Smooth muscle cell (in vitro differentiated cells): ENCODE data around the gene MCCC1. TPM values are rescaled to one million over a fixed set of nuclear protein-coding genes. Genes with fewer than 3 reads are reported as not detected.

ENCODE experiments used
- DNase-seq: peaks from one replicate; lab custom pipeline; 2025; ENCODE audit not compliant: unreplicated experiment; lab: John Stamatoyannopoulos, UW
- H2AFZ ChIP-seq: fragments of 200-600 bp; sonication (generic); 2 replicates; pipeline ENCODE4 v1.6.0; 2016; ENCODE audit warnings: antibody characterized with exemption, low read depth, mild to moderate bottlenecking
- H3F3A ChIP-seq: fragments of 200-600 bp; sonication (generic); 2 replicates; pipeline ENCODE4 v1.6.0; 2017; ENCODE audit warnings: antibody characterized with exemption, low read depth
- H3K27ac ChIP-seq: fragments of 200-600 bp; sonication (generic); 2 replicates; pipeline ENCODE4 v1.5.1; 2016; ENCODE audit warnings: low read depth, mild to moderate bottlenecking
- H3K27me3 ChIP-seq: fragments of 200-600 bp; sonication (generic); 2 replicates; pipeline ENCODE4 v1.6.1; 2016; ENCODE audit warnings: low read depth, mild to moderate bottlenecking
- H3K36me3 ChIP-seq: fragments of 200-600 bp; sonication (generic); 2 replicates; pipeline ENCODE4 v1.5.1; 2016; ENCODE audit warnings: low read depth
- H3K4me1 ChIP-seq: fragments of 200-600 bp; sonication (generic); 2 replicates; pipeline ENCODE4 v1.5.1; 2016; ENCODE audit warnings: low read depth
- H3K4me2 ChIP-seq: fragments of 200-600 bp; sonication (generic); 2 replicates; pipeline ENCODE4 v1.6.0; 2016; ENCODE audit warnings: mild to moderate bottlenecking
- H3K4me3 ChIP-seq: fragments of 200-600 bp; sonication (generic); 2 replicates; pipeline ENCODE4 v1.5.1; 2016; ENCODE audit warnings: mild to moderate bottlenecking
- H3K79me2 ChIP-seq: fragments of 200-600 bp; sonication (generic); 2 replicates; pipeline ENCODE4 v1.6.0; 2016; ENCODE audit warnings: low read depth, mild to moderate bottlenecking
- H3K9ac ChIP-seq: fragments of 200-600 bp; sonication (generic); 2 replicates; pipeline ENCODE4 v1.6.0; 2016; ENCODE audit warnings: low read depth
- H3K9me3 ChIP-seq: fragments of 200-600 bp; sonication (generic); replicated peaks from 2 replicates; pipeline ENCODE4 v1.5.1; 2016; ENCODE audit warnings: low read depth
- H4K20me1 ChIP-seq: fragments of 200-600 bp; sonication (generic); 2 replicates; pipeline ENCODE4 v1.6.0; 2016; ENCODE audit warnings: low read depth
- WGBS: methylation state at CpG from one replicate; pipeline ENCODE4 v1.1.7; 2016; ENCODE audit warnings: low lambda C conversion rate; 5-methylcytosine and 5-hydroxymethylcytosine counted together
- polyA plus RNA-seq: library from polyadenylated mRNA; unstranded; fragments of >200 nt; fragmentation: Nextera tagmentation; extraction: Ambion mirVana; gene quantifications from 2 replicates; pipeline ENCODE4 v1.2.1, GENCODE V29; 2016
- total RNA-seq: library from RNA; depleted of rRNA; stranded (reverse); fragments of >200 nt; gene quantifications from 2 replicates; pipeline ENCODE4 v1.2.3, GENCODE V29; 2014
- TF ChIP-seq, protein P1 (sequence below): fragments of 200-600 bp; sonication (generic); IDR thresholded peaks from 2 replicates; pipeline ENCODE4 v1.5.1; 2017; ENCODE audit warnings: borderline replicate concordance, mild to moderate bottlenecking, antibody characterized with exemption; ENCODE audit not compliant: insufficient read depth, poor library complexity, severe bottlenecking

MCCC1 gene
- total and polyA plus RNA-seq, 2 experiments from 2014 or later, result 10.4 to 12.1 TPM

DNA sequence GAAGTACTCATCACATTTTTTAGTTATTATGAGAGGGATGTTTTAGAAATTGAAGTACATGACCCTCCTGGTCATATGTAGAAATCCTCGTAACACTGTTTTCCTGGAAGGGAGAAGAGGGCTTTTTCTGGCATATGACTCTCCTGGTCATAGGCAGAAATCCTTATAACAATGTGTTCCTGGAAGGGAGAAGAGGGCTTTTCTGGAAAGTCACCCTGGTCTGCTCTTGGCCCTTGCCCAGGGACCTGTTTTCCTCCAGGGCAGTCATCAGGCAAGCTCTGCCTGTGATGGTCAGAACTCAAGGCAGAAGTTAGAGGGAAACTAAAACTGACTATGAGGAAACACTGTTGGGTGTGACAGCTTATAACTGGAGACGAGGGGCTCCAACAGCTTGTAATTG is 35.5 kb upstream of the MCCC1 start:
- TF ChIP-seq, protein P1, sequence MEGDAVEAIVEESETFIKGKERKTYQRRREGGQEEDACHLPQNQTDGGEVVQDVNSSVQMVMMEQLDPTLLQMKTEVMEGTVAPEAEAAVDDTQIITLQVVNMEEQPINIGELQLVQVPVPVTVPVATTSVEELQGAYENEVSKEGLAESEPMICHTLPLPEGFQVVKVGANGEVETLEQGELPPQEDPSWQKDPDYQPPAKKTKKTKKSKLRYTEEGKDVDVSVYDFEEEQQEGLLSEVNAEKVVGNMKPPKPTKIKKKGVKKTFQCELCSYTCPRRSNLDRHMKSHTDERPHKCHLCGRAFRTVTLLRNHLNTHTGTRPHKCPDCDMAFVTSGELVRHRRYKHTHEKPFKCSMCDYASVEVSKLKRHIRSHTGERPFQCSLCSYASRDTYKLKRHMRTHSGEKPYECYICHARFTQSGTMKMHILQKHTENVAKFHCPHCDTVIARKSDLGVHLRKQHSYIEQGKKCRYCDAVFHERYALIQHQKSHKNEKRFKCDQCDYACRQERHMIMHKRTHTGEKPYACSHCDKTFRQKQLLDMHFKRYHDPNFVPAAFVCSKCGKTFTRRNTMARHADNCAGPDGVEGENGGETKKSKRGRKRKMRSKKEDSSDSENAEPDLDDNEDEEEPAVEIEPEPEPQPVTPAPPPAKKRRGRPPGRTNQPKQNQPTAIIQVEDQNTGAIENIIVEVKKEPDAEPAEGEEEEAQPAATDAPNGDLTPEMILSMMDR, result no peak

DNA sequence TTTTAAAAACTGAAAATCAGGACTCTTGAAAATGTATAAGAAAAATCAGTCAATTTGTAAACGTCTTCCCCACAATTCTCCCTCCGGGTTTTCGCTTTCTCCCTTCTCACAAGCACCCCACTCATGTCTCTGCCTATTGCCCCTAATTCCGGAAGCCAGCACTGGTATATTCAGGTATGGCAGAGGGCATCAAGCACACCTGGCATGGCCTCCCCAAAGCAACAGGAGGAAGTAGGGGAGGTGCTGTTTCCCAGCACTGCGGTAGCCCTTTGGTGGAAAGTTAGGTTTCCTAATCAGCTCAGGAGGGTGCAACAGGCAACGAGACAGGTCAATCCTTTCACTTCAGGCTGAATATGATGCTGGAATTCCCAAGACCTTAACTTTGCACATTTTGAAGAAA is 33.1 kb upstream of the MCCC1 start:
- 54% methylated on average over 6 of the region's 6 CpGs for WGBS
- Histone ChIP-seq H4K20me1 (no peaks in the 10 kb centered on the region), H3K36me3 (no peaks in the 10 kb centered on the region), H3K79me2 (no peaks in the 10 kb centered on the region), H3K27ac (no peak overlapping the region), H2AFZ (no peak overlapping the region), H3K9me3 (no peaks in the 10 kb centered on the region), H3F3A (no peaks in the 10 kb centered on the region), H3K4me1 (no peaks in the 10 kb centered on the region), H3K4me3 (no peak overlapping the region), H3K27me3 (peaks cover 5% of the 10 kb centered on the region), H3K9ac (no peak overlapping the region), H3K4me2 (no peak overlapping the region)
- TF ChIP-seq, protein P1, result no peak
- no peak for DNase-seq

More for the DNA sequence above, 35.5 kb upstream of the MCCC1 start:
- DNase-seq, result no peak
- no peak overlapping the region for H3K4me2 ChIP-seq
- no peaks in the 10 kb centered on the region for H3K9me3 ChIP-seq
- H3K79me2 ChIP-seq, result no peaks in the 10 kb centered on the region
- H3K4me3 ChIP-seq, result no peak overlapping the region
- H3F3A ChIP-seq, result no peaks in the 10 kb centered on the region
- no peaks in the 10 kb centered on the region for H3K4me1 ChIP-seq
- no peaks in the 10 kb centered on the region for H3K36me3 ChIP-seq
- H2AFZ ChIP-seq, result no peak overlapping the region
- no peaks in the 10 kb centered on the region for H4K20me1 ChIP-seq
- H3K9ac ChIP-seq, result no peak overlapping the region
- peaks cover 5% of the 10 kb centered on the region for H3K27me3 ChIP-seq
- no peak overlapping the region for H3K27ac ChIP-seq
- WGBS, result 89% methylated on average over 2 of the region's 2 CpGs

DNA sequence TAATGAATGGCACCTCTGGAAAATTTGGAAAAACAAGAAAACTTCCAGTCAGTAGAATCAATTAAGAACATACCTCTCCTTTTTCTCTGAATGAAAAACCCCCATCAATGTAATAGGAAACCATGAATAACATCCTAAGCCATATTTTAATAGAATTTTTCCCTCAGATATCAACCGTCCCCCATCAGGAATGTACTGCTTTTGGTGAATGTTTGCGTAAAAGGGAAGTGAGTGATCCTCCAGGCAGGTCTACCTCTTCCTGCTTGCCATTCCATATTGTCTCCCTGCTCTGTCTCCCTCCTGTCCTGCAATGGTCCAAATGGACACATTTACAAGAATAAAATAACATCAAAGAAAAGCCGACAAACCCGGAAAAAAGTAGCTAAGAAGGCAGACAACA is 32.4 kb upstream of the MCCC1 start:
- DNase-seq, result no peak

DNA sequence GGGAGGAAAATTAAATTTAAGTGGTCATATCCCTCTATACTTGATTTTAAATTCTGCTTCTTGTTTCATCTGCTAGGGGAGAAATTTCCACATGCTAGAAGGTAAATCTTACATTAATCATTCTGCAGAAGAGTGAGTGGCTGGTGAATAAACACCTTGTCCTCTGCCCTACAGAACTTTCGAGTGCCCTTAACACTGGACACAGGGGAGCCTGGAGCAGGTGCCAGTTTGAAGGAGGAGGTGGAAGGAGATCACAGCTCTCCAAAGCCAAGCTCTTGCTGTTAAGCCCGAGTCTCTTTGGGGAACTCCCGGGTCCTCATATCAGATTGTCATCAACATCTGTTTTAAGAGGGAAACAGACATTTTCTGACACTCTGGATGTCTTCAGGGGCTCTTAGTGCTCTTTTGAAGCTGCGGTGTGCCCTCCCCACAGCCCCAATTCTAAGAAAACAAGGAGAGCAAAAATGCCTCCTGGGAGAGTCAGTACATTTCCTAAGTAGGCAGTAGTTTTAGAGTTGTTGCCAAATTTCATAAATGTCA is 32.0 kb upstream of the MCCC1 start:
- Histone ChIP-seq H3K4me1 (no peaks in the 10 kb centered on the region), H2AFZ (no peak overlapping the region), H3K9ac (no peak overlapping the region), H3K27me3 (peaks cover 5% of the 10 kb centered on the region), H3K36me3 (no peaks in the 10 kb centered on the region), H3K4me3 (no peak overlapping the region), H4K20me1 (no peaks in the 10 kb centered on the region), H3K4me2 (no peak overlapping the region), H3K9me3 (no peaks in the 10 kb centered on the region), H3F3A (no peaks in the 10 kb centered on the region), H3K79me2 (no peaks in the 10 kb centered on the region), H3K27ac (no peak overlapping the region)
- TF ChIP-seq, protein P1, result no peak
- no peak for DNase-seq
- 79% methylated on average over 4 of the region's 4 CpGs for WGBS

More for the DNA sequence above, 32.4 kb upstream of the MCCC1 start:
- Histone ChIP-seq H4K20me1 (no peaks in the 10 kb centered on the region), H3K27ac (no peak overlapping the region), H3F3A (no peaks in the 10 kb centered on the region), H3K27me3 (peaks cover 5% of the 10 kb centered on the region), H3K4me1 (no peaks in the 10 kb centered on the region), H3K36me3 (no peaks in the 10 kb centered on the region), H3K79me2 (no peaks in the 10 kb centered on the region), H3K4me3 (no peak overlapping the region), H3K9me3 (no peaks in the 10 kb centered on the region), H3K9ac (no peak overlapping the region), H2AFZ (no peak overlapping the region), H3K4me2 (no peak overlapping the region)
- TF ChIP-seq, protein P1, result no peak
- 63% methylated on average over 4 of the region's 4 CpGs for WGBS
